ENCODE data around the gene FBXO46.
"Not testable (repeated sequence)": the region's sequence is repeated elsewhere in the genome, so short reads cannot be mapped to it uniquely, and the experiment has no call there.

Gene FBXO46

DNA sequence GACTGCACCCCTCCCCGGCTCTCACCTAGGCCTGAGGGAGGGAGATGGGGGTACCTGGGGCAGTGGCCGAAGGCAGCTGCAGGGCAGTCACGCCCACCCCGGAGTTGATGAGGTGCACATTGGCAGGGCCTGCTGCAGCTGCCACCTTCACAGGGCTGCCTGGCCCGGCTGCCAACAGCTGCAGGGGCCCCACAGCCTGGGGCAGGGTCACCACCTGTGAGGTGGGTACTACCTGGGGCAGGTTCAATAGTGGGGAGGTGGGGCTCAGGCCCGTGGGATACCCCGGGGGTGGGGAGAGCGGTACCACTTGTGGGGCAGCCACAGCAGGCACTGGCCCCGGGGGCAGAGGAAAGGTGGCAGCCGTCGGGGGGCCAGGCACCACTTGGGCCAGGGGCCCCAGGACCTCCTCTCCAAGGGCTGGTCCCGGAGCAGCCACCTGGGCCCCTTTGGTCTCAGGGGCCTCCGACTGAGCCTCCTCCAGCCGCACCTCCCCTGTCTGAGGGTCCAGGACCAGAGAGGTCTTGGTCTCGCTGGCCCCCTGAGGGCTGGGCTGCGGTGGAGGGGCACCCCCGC, 35.7 kb upstream of the FBXO46 start:
- DNase-seq, result no peak

DNA sequence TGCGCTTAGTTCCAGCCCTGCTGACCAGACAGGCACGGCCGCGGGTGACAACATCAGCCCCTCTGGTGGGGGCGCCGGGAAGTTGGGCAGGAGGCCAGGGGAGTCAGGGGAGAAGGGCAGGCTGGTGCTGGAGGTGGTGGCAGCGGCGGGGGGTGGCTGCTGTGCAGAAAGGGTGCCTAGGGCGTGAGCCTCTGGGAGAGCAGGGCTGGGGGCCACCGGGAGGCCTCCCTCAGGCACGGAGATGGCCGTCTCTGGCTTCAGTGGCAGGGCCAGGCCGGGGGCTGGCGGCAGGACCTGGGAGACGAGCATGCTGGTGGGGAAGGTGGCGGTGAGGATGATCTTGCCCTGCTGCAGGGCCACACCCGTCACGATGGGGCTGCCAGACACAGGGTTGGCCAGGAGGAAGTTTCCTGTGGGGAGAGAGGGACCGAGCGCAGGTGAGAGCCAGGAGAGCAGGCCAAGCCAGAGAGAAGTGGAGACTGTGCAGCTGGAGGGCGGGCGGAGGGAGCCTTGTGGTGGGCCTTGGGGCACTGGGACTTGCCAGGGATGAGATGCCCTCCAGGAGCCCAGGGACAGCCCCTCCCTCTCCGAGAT, 35.1 kb upstream of the FBXO46 start:
- DNase-seq, result no peak

DNA sequence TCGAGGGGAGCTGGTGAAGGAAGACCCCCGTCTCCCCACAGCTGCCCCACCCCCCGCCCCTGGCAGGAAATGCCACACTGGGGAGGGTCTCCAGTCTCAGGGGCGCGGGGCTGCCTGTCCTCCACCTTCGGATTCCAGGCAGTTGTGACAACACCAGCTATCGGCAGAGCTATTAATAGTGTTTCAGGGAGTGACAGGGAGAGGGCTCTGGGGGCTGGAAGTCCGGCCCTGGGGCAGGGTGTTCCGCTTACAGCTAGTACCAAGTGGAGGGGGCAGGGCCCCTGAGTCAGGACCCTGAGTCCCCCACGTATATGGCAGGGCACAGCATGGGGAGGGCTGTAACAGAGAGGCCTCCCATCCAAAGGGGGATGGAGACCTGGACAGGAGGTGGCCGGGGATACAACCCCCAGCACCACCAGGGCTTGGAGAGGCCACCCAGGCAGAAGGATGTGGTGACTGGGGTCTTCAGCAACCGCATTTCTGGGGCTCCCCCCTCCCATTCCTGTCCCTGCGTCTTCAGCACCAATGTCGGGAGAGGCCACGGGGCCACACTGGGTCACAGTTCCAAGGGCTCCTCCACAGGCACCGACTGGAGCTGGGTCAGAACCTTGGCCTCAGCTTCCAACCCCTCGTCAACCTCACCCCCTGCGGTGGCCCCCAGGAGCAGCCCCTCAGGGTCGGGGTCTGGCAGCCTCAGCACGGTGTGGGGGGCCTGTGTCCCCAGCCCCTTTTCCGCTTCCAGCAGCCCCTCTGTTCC, 34.4 kb upstream of the FBXO46 start:
- DNase-seq, result no peak

DNA sequence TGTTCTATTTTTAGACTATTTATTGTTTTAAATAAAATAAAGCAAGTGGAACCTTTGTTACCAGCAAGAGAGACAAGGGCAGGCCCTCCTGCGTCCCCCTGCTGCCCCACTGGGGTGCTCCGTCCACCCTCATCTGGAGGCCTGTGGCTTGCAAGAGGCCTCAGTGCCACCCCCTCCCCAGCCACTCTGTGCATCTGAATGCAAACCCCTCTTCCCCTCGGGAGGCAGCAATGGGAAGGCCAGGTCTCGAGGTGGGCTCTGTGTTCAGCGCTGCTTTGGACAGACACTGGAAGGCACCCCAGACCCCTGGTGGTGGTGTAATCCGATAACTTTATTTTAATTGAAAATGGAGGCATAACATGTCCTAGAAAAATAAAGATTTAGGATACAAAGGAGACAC, 33.8 kb upstream of the FBXO46 start:
- DNase-seq, result no peak

DNA sequence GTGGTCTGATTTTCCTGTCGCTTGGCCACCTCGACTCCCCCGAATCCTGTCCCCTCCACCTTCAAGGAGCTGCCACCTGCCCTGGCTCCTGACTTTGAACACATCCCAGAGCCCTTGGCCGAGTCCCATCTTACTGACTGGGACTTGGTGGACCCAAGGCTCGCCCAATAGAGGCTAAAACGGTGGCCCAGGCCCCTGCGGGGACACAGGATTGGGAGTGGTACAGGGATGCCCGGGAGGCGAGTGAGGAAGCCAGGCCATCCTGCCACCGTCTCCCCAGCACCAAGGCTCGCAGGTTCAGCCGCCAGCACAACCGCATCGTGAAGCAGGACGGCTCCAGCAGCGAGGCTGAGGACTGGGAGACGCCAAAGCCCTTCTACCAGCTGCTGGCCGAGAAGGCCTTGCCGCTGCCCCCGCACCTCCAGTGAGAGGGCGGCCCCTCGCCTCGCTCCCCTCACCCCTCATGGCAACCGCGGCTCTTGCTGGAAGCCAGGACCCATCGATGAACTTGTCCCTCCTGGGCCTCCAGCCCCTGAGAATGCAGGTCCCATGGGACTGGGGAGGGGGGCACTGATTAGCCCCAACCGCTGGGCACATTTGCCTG, 33.1 kb upstream of the FBXO46 start:
- no peak for DNase-seq

DNA sequence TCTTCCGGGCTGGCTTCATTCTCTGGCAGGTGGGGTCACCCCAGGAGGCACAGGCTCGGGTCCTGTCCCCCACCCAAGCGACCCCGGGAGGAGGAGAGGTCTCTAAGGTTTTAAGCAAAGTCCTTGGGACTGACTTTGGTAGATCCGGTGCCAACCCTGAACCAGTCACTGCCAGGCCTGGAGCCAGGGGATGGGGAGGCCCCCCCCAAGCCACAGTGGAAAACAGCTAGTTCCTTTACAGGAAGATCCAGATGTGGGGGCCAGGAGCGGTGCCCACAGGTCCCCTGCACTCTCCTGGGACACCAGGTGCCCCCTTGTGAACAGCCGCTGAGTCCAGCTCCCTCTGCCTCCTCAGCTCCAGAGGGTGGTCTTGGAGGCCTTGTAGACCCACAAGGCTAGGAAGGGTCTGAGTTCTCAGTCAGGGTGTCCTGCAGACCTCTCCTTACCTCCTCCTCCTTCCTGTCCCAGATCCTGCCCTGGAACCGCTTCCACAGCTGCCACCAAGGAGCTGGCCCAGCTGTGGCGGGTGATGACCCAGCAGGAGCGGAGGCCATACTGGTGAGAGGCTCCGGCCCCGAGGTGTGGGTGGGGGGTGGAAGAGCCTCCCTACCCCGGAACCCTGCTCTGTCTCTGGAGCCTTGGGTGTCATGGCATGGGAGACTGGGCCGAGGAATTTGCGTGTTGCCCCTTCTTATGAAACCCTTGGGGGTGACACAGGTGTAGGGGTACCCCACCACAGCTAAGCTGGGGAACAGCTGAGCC, 32.4 kb upstream of the FBXO46 start:
- DNase-seq, result no peak

DNA sequence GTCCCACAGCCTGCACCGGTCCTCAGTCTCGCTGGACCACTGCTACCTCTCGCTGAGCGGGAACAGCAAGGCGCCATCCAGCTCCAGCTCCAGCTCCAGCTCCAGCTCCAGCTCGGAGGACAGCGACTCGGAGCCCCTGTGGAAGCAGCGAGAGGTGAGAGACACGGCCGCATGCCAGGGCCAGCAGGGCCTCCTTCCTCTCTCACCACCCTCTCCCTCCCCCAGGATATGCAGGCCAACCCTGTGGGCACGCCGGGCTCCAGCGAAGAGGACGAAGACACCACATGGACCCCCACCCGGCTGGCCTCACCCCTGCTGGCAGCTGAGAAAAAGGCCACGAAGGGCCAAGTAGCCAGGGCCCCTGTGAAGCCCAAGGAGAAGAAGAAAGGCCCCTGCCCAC, 31.0 kb upstream of the FBXO46 start:
- no peak for DNase-seq

DNA sequence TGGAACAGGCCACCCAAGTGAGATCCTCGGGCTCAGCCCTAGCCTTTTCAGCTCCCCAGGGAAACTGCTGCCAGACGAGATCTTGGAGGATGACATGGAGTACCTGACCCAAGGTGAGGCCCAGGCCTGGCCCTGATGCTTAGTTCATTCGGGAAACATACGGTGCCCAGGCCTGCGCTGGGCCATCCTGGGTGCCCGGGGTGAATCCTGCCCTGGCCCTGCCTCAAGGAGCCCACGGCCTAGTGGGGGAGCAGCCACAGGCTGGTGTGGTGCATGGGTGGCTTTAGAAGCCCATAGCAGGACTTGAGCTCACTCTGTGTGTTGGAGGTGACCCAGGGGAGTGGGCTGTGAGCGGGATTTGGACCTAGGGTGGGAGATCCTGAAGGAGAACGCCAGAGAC, 28.2 kb upstream of the FBXO46 start:
- no peak for DNase-seq

DNA sequence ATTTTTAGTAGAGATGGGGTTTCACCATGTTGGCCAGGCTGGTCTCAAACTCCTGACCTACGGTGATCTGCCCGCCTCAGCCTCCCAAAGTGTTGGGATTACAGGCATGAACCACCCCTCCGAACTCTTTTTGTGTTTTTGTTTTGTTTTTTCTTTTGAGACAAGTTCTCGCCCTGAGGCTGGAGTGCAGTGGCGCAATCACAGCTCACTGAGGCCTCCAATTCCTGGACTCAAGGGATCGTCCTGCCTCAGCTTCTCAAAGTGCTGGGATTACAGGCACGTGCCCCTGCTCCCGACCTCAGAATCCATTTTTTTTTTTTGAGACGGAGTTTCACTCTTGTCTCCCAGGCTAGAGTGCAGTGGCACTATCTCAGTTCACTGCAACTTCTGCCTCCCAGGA, 27.0 kb upstream of the FBXO46 start:
- no peak for DNase-seq

DNA sequence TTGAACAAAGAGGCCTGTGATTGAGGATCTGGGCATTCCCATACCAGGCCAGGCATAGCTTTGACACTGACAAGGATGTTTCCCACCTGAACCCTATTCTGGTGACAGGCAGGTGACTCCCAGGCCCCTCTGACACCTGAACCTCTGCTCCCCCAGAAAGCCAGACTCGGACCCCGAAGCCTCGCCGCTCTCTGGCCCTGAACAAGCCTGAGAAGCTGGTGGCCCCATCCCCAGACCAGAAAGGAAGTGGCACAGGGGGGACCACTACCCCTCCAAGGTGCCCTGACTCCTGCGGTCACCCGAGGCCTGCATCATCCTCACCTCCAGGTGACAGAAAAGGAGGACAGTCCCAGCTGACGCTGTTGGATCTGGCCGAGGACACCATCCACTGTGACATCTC, 23.6 kb upstream of the FBXO46 start:
- no peak for DNase-seq

DNA sequence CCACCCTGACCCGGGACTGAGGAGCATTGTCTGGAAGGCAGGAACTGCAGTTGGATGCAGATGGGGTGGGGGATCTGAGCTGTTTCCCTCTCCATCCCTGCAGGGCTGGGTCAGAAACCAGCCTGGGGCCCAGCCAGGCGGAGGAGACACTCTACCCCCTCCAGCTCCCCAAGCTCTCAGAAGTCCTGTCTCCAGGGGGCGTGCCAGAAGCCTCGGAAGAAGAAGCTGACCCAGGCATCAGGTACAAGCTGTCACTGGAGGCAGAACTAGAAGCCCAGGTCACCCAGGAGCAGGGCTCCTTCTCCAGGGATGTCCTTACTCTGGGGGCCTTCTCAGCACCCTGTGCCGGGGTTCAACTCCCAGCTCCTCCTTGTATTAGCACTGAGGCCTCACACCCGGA, 22.9 kb upstream of the FBXO46 start:
- DNase-seq, result no peak

DNA sequence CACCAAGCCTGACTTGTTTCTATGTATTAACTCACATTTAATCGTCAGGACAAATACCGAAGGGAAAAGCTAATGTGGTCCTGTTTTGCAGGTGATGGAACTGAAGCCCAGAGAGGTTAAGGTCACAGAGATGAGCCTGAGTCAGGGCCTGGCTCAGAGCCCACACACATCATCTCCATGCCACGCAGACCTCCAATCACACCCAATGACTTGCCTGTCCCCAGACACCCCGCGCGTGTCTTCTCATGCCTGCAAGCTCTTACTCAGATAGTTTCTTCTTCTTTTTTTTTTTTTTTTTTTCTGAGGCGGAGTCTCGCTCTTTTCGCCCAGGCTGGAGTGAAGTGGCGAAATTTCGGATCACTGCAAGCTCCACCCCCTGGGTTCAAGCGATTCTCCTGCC, 21.9 kb upstream of the FBXO46 start:
- no peak for DNase-seq

DNA sequence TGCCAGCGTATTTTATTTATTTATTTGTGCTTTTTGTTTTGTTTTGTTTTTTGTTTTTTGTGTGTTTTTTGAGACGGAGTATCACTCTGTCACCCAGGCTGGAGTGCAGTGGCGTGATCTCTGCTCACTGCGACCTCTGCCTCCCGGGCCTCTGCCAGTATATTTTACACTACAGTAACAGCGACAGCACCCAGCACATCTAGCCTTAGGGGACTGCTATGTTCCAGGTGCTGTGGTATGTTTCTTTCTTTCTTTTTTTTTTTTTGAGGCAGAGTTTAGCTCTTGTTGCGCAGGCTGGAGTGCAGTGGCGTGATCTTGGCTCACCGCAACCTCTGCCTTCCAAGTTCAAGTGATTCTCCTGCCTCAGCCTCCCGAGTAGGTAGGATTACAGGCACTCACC, 20.8 kb upstream of the FBXO46 start:
- DNase-seq, result not testable (repeated sequence)

DNA sequence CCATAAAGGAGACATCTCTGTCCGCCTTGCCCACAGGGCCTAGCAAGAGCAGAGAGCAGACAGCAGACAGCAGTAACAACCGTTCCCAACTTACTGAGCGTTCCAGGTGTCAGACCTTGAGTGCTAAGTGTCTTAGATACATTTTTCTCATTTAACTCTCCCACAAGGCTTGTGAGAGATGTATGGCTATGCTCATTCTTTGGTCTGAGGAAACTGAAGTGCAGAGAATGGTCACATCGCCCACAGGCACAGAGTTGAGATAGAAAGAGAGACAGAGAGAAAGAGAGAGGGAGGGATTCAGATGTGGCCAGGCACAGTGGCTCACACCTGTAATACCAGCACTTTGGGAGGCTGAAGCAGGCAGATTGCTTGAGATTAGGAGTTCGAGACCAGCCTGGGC, 16.8 kb upstream of the FBXO46 start:
- DNase-seq, result no peak

DNA sequence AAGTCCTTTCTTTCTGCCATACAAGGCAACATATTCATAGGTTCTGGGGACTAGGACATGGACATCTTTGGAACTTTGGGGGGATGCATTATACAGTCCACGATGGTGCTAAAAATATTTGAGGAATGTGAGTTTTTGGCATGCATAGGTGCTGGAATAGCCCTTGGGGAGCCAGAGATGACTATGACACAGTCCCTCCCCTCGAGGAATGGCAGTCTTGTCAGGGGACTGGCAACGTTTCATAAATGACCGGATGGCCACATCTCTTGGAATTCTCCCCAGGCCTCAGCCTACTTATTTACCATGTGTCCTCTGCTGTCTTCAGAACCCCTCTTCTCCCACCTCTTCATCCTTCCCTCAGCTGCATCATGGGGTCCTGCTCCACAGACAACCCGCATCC, 16.2 kb upstream of the FBXO46 start:
- no peak for DNase-seq

DNA sequence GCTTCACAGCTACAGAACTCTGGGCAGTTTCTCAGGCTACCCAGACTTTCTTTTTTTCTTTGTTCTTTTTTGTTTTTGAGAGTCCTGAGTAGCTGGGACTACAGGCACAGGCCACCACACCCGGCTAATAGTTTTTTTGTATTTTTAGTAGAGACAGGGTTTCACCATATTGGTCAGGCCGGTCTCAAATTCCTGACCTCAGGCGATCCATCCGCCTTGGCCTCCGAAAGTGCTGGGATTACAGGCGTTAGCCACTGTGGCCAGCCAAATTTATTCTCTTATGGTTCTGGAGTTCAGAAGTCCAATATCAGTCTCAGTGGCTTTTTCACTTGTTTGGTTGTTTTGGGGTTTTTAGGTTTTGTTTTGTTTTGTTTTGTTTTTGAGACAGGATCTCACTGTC, 14.9 kb upstream of the FBXO46 start:
- DNase-seq, result no peak

DNA sequence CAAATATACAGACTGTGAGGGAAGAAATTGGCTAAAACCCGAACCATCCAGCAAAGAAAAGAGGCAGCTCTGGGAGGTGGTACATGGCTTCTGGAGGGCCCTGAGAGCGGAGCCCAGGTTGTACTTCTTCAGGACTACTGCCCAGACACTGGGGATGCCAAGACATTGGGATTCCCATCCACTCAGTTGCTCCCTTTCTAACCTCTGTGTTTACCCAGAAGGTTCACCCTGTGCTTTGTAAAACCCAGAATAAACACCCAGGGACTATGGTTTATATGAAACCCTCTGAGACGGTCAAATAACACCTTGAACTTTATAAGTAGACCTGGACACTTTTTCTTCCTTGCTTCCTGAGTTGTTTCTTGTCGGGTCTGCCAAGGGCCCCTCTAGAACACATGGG, 12.3 kb upstream of the FBXO46 start:
- no peak for DNase-seq

DNA sequence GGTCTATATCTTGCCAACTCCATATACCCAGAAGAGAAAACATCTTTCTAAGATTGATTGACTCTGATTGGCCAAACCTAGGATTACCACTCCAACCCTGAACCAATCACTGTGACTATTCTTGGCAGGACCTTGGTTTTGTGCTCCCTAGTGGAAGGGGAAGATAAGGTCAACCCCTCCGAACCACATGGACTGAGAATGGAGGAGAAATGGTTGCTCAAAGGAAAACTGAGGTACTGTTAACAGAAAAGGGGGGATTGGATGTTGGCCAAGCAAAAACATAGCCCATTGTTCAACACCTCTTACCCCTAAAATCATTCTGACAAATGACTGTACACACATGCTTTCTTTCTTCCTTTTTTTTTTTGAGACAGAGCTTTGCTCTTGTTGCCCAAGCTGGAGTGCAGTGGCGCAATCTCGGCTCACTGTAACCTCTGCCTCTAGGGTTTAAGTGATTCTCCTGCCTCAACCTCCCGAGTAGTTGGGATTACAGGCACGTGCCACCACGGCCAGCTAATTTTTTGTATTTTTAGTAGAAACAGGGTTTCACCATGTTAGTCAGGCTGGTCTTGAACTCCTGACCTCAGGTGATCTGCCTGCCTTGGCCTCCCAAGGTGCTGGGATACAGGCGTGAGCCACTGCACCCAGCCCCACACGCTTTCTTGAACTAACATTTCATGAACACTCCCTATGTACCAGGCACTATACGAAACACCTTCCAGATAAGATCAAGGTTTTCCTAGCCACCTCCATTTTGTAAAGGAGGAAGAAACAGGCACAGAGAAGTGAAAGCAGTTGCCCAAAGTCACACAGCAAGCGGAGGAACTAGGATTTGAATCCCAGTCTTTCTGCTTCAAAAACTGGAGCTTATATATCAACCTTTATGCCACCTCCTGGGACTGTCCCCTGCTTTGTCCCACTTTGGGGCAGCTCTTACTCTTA, 9.1 kb upstream of the FBXO46 start:
- DNase-seq, result no peak

DNA sequence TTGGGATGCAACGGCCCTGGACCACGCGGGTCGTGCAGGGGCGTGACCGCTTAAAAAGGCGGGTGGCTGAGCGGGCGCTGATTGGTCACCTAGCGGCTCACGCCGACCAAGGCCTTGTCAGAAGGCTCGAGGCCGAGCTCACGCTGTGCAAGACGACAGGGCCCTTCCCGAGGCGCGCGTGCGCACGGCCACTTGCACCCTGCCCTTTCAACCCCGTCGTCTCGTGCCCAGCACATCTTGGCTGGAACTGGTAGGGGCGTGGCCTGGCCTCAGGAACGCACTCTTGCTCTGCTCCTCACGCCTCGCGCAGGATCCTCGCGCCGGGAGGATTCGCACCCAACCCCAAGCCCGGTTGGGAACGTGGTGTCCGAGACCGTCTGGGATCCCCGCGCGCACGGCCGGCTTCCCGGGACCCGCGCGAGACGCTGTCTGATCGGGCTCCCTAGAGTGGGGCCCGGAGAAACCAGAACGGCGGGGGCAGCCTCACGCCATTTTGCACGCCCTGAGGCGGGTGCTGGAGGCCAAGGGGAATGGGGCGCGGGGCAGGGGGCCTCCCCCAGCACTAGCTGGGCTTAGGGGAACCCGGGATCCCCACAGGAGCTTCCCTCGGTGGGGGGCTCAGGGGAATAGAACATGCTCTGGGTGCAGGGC, 2.6 kb upstream of the FBXO46 start, which contains the start of gene MEIOSIN:
Gene MEIOSIN (plus strand): TSS at position 280 of the 651 bp plus-strand sequence. CDS start 1,938 bp downstream, outside the sequence.
- no peak for DNase-seq

DNA sequence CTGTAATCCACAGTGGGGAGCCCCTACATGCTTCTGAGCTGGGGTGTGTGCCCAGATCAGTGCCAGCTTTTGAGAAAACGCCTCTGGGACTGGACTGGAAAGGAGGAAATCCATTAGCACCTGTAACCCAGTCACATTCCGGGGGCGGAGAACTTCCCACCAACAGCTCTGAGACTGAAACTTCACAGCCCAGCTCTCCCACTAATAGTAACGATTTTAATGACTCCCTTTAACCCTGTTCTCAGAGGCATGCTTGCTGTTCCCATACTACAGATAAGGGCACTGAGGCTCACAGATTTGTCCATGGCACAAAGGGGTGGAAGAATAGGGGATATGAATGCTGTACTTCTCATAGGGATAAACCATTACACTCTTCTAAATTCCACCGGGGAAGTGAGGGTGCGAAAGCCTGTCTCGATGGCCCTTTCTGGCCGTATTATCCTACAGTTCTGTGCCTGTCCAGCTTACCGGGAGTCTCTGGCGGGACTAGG, 851 bp downstream of the FBXO46 start:
- no peak for DNase-seq

DNA sequence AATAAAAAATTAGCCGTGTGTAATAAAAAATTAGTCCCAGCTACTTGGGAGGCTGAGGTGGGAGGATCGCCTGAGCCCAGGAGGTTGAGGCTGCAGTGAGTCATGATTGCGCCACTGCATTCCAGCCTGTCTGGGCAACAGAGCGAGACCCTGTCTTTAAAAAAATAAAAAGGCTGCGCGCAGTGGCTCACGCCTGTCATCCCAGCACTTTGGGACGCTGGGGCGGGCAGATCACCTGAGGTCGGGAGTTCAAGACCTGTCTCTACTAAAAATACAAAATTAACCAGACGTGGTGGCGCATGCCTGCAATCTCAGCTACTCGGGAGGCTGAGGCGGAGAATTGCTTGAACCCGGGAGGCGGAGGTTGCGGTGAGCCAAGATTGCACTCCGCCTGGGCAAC, 2.0 kb downstream of the FBXO46 start:
- DNase-seq, result not testable (repeated sequence)
